ENCODE measurements around the gene NFATC1.

DNA sequence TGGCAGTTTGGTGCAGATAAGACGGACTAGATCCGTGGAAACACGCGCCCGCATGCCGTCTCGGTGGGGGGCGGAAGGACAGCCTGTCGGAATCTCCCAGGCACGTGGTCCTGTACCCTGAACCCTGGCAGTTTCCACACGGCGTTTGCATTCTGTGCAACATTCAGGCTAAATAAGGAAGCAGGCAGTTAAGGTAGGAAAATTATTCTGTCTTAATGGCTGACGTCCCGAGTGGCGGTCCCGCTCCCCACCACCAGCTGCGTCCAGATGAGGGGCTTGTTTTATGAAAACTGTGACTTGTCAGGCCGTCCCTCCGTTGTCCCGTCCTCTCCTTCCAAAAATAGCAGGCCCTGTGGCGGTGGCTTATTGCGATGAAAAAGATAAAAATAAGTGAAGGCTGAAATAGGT, 120.2 kb downstream of the NFATC1 start:
- no peak for TF ChIP-seq POLR2A (IDR thresholded peaks at IDR 0.05)
- TF ChIP-seq, protein P1, sequence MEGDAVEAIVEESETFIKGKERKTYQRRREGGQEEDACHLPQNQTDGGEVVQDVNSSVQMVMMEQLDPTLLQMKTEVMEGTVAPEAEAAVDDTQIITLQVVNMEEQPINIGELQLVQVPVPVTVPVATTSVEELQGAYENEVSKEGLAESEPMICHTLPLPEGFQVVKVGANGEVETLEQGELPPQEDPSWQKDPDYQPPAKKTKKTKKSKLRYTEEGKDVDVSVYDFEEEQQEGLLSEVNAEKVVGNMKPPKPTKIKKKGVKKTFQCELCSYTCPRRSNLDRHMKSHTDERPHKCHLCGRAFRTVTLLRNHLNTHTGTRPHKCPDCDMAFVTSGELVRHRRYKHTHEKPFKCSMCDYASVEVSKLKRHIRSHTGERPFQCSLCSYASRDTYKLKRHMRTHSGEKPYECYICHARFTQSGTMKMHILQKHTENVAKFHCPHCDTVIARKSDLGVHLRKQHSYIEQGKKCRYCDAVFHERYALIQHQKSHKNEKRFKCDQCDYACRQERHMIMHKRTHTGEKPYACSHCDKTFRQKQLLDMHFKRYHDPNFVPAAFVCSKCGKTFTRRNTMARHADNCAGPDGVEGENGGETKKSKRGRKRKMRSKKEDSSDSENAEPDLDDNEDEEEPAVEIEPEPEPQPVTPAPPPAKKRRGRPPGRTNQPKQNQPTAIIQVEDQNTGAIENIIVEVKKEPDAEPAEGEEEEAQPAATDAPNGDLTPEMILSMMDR (IDR thresholded peaks at IDR 0.05), result no peak
